Hematopoietic multipotent progenitor cell treated with erythropoietin and hydrocortisone succinate and interleukin-3 and kit ligand, for 4 days (in vitro differentiated cells): Measurements from ENCODE around the gene PLCB2.

Experiments used
- DNase-seq: peaks from one replicate; pipeline ENCODE4 v3.0.0-alpha.2; 2015

The PLCB2 gene

DNA sequence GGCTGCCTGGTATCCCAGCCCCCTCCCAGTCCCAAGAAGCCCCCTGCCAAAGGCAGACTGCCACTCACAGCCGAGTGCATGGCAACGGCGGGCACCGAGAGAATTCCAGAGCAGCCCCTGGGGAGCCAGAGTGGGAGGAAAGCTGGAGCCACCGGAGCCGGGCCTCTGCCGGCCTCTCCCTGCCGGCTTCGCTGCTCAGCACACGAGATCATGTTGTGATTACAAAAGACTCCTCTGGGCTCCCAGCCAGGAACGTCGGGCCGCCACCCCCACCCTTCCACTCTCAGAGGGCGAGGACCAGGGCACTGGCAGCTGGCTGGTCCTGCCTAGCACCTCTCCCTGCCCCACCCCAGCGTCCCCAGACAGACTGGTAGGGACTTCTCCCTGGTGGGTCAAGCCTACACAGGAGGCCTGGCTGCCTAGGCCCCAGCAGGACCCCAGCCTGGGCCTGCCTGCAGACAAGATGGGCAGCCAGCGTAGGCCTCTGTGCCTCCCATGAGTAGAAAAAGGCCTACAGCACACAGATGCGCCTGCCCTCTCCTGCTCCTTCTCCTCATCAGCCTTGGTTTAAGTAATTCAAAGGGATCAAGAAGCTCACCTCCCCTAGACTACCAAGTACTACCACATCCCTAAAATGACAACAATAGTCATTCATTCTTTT lies 33.1 kb upstream of the PLCB2 start, which contains the start of gene CCDC9B:
TSS of gene CCDC9B (minus strand) at position 200 of the 661 bp plus-strand sequence. CDS start at position 80, 120 bp downstream.
- DNase-seq, result peak; percentile 93

GRCh38 chr15:40340038-40340739 lies 32.5 kb upstream of the PLCB2 start:
- DNase-seq, result no peak

DNA sequence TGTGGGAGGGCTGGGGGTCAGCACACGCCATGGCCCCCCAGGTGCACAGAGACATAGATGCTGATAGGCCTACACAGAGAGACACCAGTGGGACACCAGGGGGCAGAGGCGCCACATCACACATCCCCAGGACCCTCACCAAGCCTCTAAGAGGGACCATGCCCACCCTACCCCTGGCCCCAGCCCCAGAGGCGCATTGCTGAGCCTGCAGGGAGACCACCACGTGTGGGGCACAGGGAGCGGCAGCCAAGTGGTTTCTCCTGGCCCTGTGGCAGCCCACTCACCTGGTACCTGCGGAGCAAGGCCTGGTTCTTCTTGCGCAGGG lies 31.8 kb upstream of the PLCB2 start:
- no peak for DNase-seq

- DNase-seq, result no peak
These were observed 31.3 kb upstream of the PLCB2 start for GRCh38 chr15:40338921-40339620.

DNA sequence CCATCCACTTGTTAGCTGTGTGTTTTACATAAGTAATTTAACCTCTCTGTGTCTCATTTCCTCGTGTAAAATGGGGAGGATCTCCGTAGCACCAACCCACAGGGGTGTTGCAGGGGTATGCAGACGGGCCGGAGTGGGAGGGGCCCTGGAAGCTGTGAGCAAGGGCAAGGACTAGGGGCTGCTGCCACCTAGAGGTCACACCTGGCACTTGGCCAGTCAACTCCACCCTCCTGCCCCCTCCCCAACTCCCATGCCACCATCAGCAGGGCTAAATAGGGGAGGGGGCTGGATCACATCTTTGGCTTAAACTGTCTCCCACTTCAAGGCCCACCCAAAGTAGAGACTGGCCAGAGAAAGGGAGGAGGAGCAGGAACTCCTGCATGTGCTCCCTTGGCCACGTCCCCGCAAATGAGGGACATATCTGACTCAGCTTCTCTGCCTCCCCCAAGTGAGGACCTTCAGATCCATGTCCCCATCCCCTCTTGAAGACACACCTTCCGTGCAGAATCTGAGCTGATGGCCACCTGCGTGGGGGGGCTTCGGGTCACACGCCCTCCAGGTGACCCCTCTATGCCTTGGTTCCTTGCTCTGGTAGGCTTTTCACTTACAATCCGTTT lies 30.4 kb upstream of the PLCB2 start:
- DNase-seq, result peak; percentile 95

GRCh38 chr15:40337597-40337996 lies 29.9 kb upstream of the PLCB2 start:
- no peak for DNase-seq

GRCh38 chr15:40336744-40337122 lies 29.0 kb upstream of the PLCB2 start:
- peak; percentile 81 for DNase-seq

- DNase-seq, result no peak
These were observed 28.4 kb upstream of the PLCB2 start for GRCh38 chr15:40335938-40336743.

- DNase-seq, result no peak
These were observed 27.4 kb upstream of the PLCB2 start for GRCh38 chr15:40334941-40335795.

DNA sequence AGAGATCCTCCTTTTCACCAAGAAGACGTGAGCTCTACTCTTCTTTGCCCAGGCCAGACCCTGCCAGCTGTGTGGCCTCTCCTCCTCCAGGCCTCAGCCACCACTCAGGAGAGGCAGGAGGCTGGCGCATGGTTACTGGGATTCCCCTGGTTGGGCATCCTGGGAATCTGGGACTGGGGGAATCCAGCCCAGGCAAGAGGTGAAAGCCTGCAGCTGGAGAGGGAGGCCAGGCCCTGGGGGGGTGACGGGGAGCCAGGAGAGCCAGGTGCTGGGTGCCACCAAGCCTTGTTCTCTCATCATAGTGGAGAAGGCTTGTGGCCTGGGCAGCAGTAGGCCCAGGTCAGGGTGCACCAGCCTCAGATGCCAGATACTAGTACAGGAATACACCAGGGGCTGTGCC lies 26.8 kb upstream of the PLCB2 start:
- no peak for DNase-seq

- DNase-seq, result peak; percentile 94
These were observed 26.3 kb upstream of the PLCB2 start for GRCh38 chr15:40333922-40334492.

- DNase-seq, result peak; percentile 68
These were observed 24.5 kb upstream of the PLCB2 start for GRCh38 chr15:40332113-40332781.

DNA sequence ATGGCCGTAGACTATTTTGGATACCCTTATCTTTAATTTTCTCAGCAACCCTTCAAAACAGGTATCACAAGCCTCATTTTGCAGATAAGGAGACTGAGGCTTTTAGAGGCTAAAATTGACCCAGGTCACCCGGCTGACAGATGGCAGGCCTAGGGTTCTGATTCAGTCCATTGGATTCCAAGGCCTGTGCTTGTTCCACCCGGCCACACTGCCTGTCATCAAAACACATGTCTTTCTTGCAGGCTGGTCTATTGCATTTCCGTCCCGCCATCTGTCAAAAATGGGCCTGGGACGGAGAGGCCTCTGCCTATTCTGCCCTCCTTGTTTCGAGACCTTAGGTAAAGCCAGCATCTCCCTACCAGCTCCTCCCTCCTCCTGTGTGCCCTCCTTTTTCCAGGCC lies 23.9 kb upstream of the PLCB2 start:
- no peak for DNase-seq

DNA sequence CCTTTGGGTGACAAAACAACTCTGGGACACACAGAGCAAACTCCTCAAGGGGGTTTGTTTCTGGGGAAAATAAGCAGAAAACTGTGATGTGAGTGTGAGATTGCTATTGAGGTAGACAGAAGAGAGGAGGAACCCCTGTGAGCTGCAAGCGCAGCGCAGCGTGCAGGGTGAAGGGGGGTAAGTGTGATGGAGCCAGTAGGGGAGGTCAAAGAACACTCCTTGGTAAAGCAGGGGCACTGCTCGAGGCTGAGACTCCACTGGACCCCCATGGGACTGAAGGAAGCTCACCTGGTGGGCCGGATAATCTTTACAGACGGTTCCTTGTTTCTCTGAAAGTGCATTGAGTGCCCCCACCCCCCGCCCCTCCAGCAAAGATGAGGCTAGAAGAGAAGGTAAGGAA lies 23.3 kb upstream of the PLCB2 start:
- DNase-seq, result no peak

- peak; percentile 93 for DNase-seq
These were observed 22.7 kb upstream of the PLCB2 start for GRCh38 chr15:40330368-40330836.

GRCh38 chr15:40329804-40330203 lies 22.1 kb upstream of the PLCB2 start:
- DNase-seq, result no peak

GRCh38 chr15:40328751-40329150 lies 21.0 kb upstream of the PLCB2 start:
- peak; percentile 53 for DNase-seq

DNA sequence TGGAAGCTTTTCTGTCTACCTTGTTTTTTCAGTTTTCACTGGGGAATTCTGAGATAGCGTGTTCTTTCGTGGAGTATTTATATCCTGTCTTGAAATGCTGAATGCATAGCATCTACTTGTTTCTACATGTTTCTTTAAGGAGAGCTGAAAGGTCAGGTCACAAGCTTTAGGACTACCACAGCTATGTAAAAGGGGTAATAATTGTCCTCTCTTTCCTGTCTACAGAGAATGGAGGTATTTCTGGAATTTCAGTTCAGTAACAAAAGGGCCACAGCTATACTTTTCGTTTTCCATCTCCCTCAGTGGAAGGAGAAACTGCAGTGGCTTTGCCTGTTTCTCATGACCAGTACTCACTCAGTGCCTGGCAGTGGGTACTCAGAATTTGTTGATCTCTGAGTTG lies 20.4 kb upstream of the PLCB2 start:
- no peak for DNase-seq

DNA sequence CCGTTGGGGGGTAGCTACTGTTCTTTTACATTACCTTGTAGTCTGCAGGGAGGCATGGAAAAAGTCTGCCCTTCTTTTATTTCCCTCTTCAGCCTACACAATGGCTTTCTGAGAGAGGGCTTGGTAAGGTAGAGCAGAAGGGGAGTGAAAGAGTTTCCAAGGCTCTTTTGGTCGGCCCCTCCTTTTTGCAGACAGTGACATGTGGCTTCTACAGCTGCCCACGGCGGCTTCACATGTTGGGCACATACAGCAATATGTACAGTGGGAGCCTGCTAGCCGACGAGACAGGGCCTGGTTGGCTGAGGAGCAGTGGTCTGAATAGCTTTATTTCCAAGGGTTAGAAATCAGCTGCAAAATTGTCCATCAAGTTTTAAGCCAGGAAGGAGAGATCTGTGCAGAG lies 19.7 kb upstream of the PLCB2 start:
- peak; percentile 56 for DNase-seq

GRCh38 chr15:40325700-40326099 lies 18.0 kb upstream of the PLCB2 start:
- DNase-seq, result peak; percentile 45

DNA sequence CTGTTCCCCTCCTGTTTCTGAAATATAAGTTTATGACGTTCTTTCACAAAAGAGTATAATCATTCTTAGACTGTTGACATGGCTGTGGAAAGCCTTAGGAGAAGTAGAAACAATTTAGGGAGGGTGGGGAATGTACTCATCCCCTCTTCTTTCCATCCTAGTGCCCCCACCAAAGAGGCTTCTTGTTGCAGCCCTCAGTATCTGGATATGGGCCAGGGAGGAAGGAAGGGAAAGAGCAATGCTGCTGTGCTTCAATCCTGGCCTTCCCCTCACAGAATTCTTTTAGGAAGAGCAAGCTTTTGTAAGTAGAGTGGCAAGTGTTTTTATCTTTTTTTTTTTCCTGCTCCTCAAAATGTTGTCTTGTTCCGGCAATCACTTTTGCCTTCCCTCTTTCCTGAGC lies 17.5 kb upstream of the PLCB2 start:
- DNase-seq, result no peak
